ENCODE results near the gene CDKN2B-AS1. TPM values are rescaled to one million over a fixed set of nuclear protein-coding genes. Genes with fewer than 3 reads are reported as not detected.

Gene CDKN2B-AS1
- polyA plus RNA-seq, 10 donors, result 0.08 to 0.35 (median 0.16) TPM; not detected in 6

- DNase-seq, result peak in 1 of 3 donors; percentile 3
These were observed 123.2 kb downstream of the CDKN2B-AS1 start for GRCh38 chr9:22117511-22118384.

GRCh38 chr9:22118810-22119521, 124.4 kb downstream of the CDKN2B-AS1 start:
- no peak for DNase-seq

GRCh38 chr9:22119522-22120158, 125.0 kb downstream of the CDKN2B-AS1 start:
- peak in 1 of 3 donors; percentile 4 for DNase-seq

- DNase-seq, result no peak
These were observed 125.6 kb downstream of the CDKN2B-AS1 start for GRCh38 chr9:22120159-22120549.

- no peak for DNase-seq
These were observed 126.0 kb downstream of the CDKN2B-AS1 start for GRCh38 chr9:22120595-22120994.

GRCh38 chr9:22124263-22125011, 129.8 kb downstream of the CDKN2B-AS1 start:
- no peak for DNase-seq

- DNase-seq, result no peak
These were observed 134.5 kb downstream of the CDKN2B-AS1 start for GRCh38 chr9:22129133-22129532.

- no peak for DNase-seq
These were observed 135.0 kb downstream of the CDKN2B-AS1 start for GRCh38 chr9:22129633-22130032.

GRCh38 chr9:22131817-22132216, 137.2 kb downstream of the CDKN2B-AS1 start:
- no peak for DNase-seq

- DNase-seq, result no peak
These were observed 139.8 kb downstream of the CDKN2B-AS1 start for GRCh38 chr9:22134390-22134789.

GRCh38 chr9:22136461-22137096, 142.0 kb downstream of the CDKN2B-AS1 start:
- peak in 1 of 3 donors; percentile 90 for DNase-seq

- no peak for DNase-seq
These were observed 144.5 kb downstream of the CDKN2B-AS1 start for GRCh38 chr9:22138956-22139660.

- no peak for DNase-seq
These were observed 147.3 kb downstream of the CDKN2B-AS1 start for GRCh38 chr9:22141908-22142307.

GRCh38 chr9:22142671-22143070, 148.1 kb downstream of the CDKN2B-AS1 start:
- no peak for DNase-seq

GRCh38 chr9:22143799-22144625, 149.4 kb downstream of the CDKN2B-AS1 start:
- no peak for DNase-seq

- DNase-seq, result no peak
These were observed 152.0 kb downstream of the CDKN2B-AS1 start for GRCh38 chr9:22146604-22147003.

- no peak for DNase-seq
These were observed 153.4 kb downstream of the CDKN2B-AS1 start for GRCh38 chr9:22147813-22148527.

- no peak for DNase-seq
These were observed 153.9 kb downstream of the CDKN2B-AS1 start for GRCh38 chr9:22148528-22148875.
